Kidney epithelial cell (primary cell): ENCODE measurements around the gene CBX4. TPM values are rescaled to one million over a fixed set of nuclear protein-coding genes. Genes with fewer than 3 reads are reported as not detected.

Experiments
- DNase-seq: peaks from one replicate; pipeline ENCODE4 v3.0.0-alpha.2; 2010; ENCODE audit warnings: low read depth
- H3K27me3 ChIP-seq: 2 replicates; pipeline ENCODE4 v1.6.0; 2011; ENCODE audit warnings: low read length; ENCODE audit not compliant: control insufficient read depth, insufficient read depth
- H3K36me3 ChIP-seq: 2 replicates; pipeline ENCODE4 v1.5.1; 2011; ENCODE audit warnings: low read length; ENCODE audit not compliant: control insufficient read depth, insufficient read depth
- H3K4me3 ChIP-seq: 2 replicates; pipeline ENCODE4 v1.5.1; 2011; ENCODE audit warnings: low read depth, mild to moderate bottlenecking, control low read depth, low read length
- CTCF ChIP-seq: IDR thresholded peaks from 2 replicates; pipeline ENCODE4 v1.5.1; 2011; ENCODE audit warnings: mild to moderate bottlenecking, moderate library complexity, low read length, control low read depth, inconsistent platforms; ENCODE audit not compliant: insufficient read depth, poor library complexity, severe bottlenecking
- total RNA-seq: library from RNA; depleted of rRNA; stranded (reverse); fragments of >200 nt; gene quantifications from 2 replicates; pipeline ENCODE4 v1.2.3, GENCODE V29; 2015

CBX4 gene
- total RNA-seq, 1 donor from 2014 or later = 24.0 TPM

- H3K4me3 ChIP-seq = no peak overlapping the region
Measured at GRCh38 chr17:79810130-79811010, 28.9 kb downstream of the CBX4 start.

GRCh38 chr17:79809530-79810129 lies 29.6 kb downstream of the CBX4 start:
- DNase-seq = no peak
- no peak overlapping the region for H3K4me3 ChIP-seq
- no peaks in the 10 kb centered on the region for H3K36me3 ChIP-seq
- TF ChIP-seq CTCF = no peak
- H3K27me3 ChIP-seq = peaks cover 91% of the 10 kb centered on the region

More at GRCh38 chr17:79810130-79811010, 28.9 kb downstream of the CBX4 start:
- DNase-seq = peak; percentile 34
- peaks cover 91% of the 10 kb centered on the region for H3K27me3 ChIP-seq
- H3K36me3 ChIP-seq = no peaks in the 10 kb centered on the region
- TF ChIP-seq CTCF = no peak

- Histone ChIP-seq H3K36me3 (no peaks in the 10 kb centered on the region), H3K4me3 (no peak overlapping the region), H3K27me3 (peaks cover 90% of the 10 kb centered on the region)
- TF ChIP-seq CTCF = peak; percentile 46
- DNase-seq = peak; percentile 32
Measured at GRCh38 chr17:79808763-79809529, 30.3 kb downstream of the CBX4 start.

- Histone ChIP-seq H3K27me3 (peaks cover 96% of the 10 kb centered on the region), H3K4me3 (no peak overlapping the region), H3K36me3 (no peaks in the 10 kb centered on the region)
- no peak for DNase-seq
- no peak for TF ChIP-seq CTCF
Measured at GRCh38 chr17:79806863-79807720, 32.1 kb downstream of the CBX4 start.

GRCh38 chr17:79806446-79806760 lies 32.8 kb downstream of the CBX4 start:
- Histone ChIP-seq H3K27me3 (peaks cover 96% of the 10 kb centered on the region), H3K4me3 (no peak overlapping the region), H3K36me3 (no peaks in the 10 kb centered on the region)
- DNase-seq = no peak
- no peak for TF ChIP-seq CTCF
